ENCODE measurements around the gene DNAJC30. TPM values are rescaled to one million over a fixed set of nuclear protein-coding genes. Genes with fewer than 3 reads are reported as not detected.

Gene DNAJC30
- total RNA-seq, 2 experiments from 2014 or later = 6.7 to 7.0 TPM

GRCh38 chr7:73704640-73705550 lies 21.6 kb upstream of the DNAJC30 start:
- intact Hi-C loops (cut with micrococcal nuclease) = no loop called here
- peaks cover 6% of the 10 kb centered on the region for H3K36me3 Mint-ChIP-seq (ENCODE audit: low read depth)
- H3K9me3 Mint-ChIP-seq = no peaks in the 10 kb centered on the region
- H3K27me3 Mint-ChIP-seq = no peaks in the 10 kb centered on the region
- no peak overlapping the region for H3K27ac Mint-ChIP-seq
- peaks cover 16% of the 10 kb centered on the region for H3K4me1 Mint-ChIP-seq (ENCODE audit: low read depth)
- DNase-seq (no peak), ATAC-seq (no peak)
- ChIA-PET POLR2A (interaction anchor here (1.0 kb wide), 1 partner anchor 11 kb away, joined by 5 read pairs; no protein-coding TSS in a partner anchor), CTCF (interaction anchor here (1.1 to 1.9 kb wide), 4 partner anchors 20 to 98 kb away, joined by 3 to 5 read pairs (median 3); no protein-coding TSS in a partner anchor)
- H3K4me3 Mint-ChIP-seq = no peak overlapping the region
- no peak for TF ChIP-seq CTCF (IDR thresholded peaks at IDR 0.05)

DNA sequence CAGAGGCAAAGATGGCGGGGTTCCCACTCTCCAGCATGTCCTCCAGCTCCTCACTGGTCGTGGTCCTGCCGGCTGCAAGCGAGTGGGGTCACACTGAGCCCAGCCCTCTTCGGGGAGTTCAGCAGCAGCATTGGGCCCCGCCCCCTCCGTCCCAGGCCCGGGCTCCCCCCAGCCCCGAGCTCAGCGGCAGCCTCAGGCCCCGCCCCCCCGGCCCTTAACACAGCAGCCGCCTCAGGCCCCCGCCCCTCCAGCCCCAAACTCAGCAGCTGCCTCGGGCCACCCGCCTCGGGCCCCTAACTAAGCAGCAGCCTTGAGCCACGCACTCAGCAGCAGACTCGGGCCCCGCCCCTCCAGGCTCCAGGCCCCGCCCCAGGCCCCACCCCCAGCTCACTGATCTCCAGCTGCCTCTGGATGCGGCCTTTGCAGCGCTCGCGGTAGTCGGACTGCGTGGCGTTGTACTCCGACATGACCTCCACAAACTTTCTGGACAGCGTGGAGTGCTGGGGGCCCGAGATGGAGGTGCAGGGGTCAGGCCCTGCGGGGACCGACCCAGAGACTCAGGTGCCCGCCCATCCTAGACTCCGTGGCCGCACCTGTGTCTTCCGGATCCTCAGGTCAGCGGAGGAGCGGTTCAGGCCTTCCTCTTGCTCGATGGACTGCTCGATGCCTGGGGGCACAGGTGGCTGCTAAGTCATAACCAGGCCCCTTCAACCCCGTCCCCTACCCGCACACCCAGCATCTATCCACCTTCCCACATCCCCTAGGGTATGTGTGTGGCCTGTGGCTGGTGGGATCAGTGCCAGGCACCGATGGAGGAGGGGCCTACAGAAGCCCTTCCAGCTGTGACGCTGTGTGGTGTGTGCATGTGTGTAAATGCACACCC lies 20.7 kb upstream of the DNAJC30 start:
- Mint-ChIP-seq H3K27ac (no peak overlapping the region), H3K36me3 (ENCODE audit: low read depth) (peaks cover 6% of the 10 kb centered on the region), H3K4me3 (no peak overlapping the region), H3K9me3 (no peaks in the 10 kb centered on the region), H3K27me3 (no peaks in the 10 kb centered on the region), H3K4me1 (ENCODE audit: low read depth) (peaks cover 16% of the 10 kb centered on the region)
- ChIA-PET POLR2A (no interaction called here), CTCF (interaction anchor here (0.6 to 1.9 kb wide), 2 partner anchors 97 kb away, joined by 3 to 5 read pairs; no protein-coding TSS in a partner anchor)
- no peak for TF ChIP-seq CTCF (IDR thresholded peaks at IDR 0.05)
- DNase-seq = peak; percentile 59
- peak; percentile 76 for ATAC-seq
- intact Hi-C loops (cut with micrococcal nuclease) = no loop called here

- Mint-ChIP-seq H3K27me3 (no peaks in the 10 kb centered on the region), H3K36me3 (ENCODE audit: low read depth) (peaks cover 11% of the 10 kb centered on the region), H3K4me1 (ENCODE audit: low read depth) (peaks cover 16% of the 10 kb centered on the region), H3K27ac (no peak overlapping the region), H3K9me3 (no peaks in the 10 kb centered on the region), H3K4me3 (no peak overlapping the region)
- POLR2A ChIA-PET = no interaction called here
- CTCF ChIA-PET = interaction anchor here (0.9 to 1.5 kb wide), 2 partner anchors 11 to 31 kb away, joined by 3 to 4 read pairs; no protein-coding TSS in a partner anchor
- intact Hi-C loops (cut with micrococcal nuclease) = no loop called here
- ATAC-seq = no peak
- no peak for DNase-seq
- no peak for TF ChIP-seq CTCF (IDR thresholded peaks at IDR 0.05)
Measured at GRCh38 chr7:73703225-73703624, 20.0 kb upstream of the DNAJC30 start.

- no peak for TF ChIP-seq CTCF (IDR thresholded peaks at IDR 0.05)
- H3K36me3 Mint-ChIP-seq (ENCODE audit: low read depth) = peaks cover 11% of the 10 kb centered on the region
- ChIA-PET POLR2A (interaction anchor here (1.3 kb wide), 1 partner anchor 12 kb away, joined by 6 read pairs; no protein-coding TSS in a partner anchor), CTCF (interaction anchor here (0.9 to 3.7 kb wide), 10 partner anchors 9 to 181 kb away, joined by 3 to 16 read pairs (median 4); partner anchors contain the start of gene BAZ1B)
- DNase-seq (no peak), ATAC-seq (no peak)
- H3K9me3 Mint-ChIP-seq = no peaks in the 10 kb centered on the region
- peaks cover 16% of the 10 kb centered on the region for H3K4me1 Mint-ChIP-seq (ENCODE audit: low read depth)
- intact Hi-C loops (cut with micrococcal nuclease) = no loop called here
- no peaks in the 10 kb centered on the region for H3K27me3 Mint-ChIP-seq
- no peak overlapping the region for H3K4me3 Mint-ChIP-seq
- H3K27ac Mint-ChIP-seq = no peak overlapping the region
Measured at GRCh38 chr7:73702665-73703064, 19.4 kb upstream of the DNAJC30 start.

All from activated CD8-positive, alpha-beta T cell treated with anti-CD3 and anti-CD28 coated beads for 36 hours (primary cell).